ENCODE data around the gene MXD4. TPM values are rescaled to one million over a fixed set of nuclear protein-coding genes. Genes with fewer than 3 reads are reported as not detected.

The MXD4 gene, protein sequence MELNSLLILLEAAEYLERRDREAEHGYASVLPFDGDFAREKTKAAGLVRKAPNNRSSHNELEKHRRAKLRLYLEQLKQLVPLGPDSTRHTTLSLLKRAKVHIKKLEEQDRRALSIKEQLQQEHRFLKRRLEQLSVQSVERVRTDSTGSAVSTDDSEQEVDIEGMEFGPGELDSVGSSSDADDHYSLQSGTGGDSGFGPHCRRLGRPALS
- total RNA-seq, result 52.3 and 53.9 TPM in 2 replicates

GRCh38 chr4:2261853-2262144, at the start of gene MXD4:
TSS of gene MXD4 (minus strand) at chr4:2262109. CDS start at chr4:2261980, 129 bp downstream.

DNA sequence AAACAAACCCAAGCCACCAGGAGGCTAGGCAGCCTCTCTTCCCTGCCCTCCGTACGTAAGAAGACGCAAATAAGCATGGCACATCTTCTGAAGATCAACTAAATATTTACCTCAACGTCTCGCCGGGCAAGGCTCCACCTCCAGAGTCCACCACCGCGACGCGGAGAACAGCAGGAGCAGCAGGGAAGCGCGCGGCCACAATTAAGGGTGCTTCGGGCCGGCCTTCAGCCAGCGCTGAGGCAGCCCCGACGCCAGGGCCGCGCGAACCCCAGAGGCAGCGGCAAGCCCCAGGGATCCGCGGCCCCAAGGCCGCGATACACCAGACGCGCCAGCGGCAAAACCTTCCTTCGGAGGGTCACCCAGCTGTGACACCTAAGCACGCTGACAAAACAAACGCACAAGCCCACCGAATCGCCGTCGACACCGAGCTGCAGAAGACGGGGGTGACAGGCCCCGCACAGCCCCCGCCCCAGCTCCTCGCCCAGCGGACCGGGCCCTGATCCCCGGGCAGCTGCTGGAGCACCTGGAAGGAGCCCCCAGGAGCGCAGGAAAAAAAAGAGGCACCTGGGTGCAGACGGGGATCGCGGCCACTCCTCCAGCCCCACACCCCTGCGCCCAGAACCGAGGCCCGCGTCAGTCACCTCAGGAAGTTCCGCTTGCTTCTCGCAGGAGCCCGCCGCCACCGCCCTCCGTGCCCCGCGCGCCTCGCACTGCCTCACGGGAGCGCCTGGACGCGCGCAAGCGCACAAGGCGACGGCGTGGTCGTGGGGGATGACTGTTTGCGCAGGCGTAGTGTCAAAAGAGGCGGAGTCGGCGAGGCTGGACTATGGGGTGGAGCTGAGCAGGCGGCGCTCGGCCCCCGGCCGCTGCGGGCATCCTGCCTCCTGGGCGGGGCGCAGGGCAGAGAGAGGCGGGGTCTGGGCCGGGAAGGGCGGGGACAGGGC, 20.2 kb downstream of the MXD4 start, which contains the start of the genes HAUS3 and POLN:
HAUS3 (minus strand) TSS at position 712 of the 944 bp plus-strand sequence. CDS start 1,175 bp downstream, outside the sequence.
POLN (minus strand) TSS at position 712 of the 944 bp plus-strand sequence. CDS start 12,890 bp downstream, outside the sequence.

Small RNAs within 50 kb of the gene (small RNA-seq; reads per million reads assigned to genes)
- not detected for gene COX6B1P5

Other genes starting within 250 kb of the MXD4 start
- under 0.01 and 0.07 TPM in 2 replicates for gene NAT8L, start 202.8 kb downstream of the MXD4 start, total RNA-seq
- gene HAUS3, start 20.0 kb downstream of the MXD4 start, total RNA-seq, result 21.5 TPM in 2 replicates
- 3.2 and 5.6 TPM in 2 replicates for gene POLN, start 20.0 kb downstream of the MXD4 start, total RNA-seq
- gene ZFYVE28, start 156.5 kb upstream of the MXD4 start, total RNA-seq, result 7.2 and 11.5 TPM in 2 replicates
- gene CFAP99, start 156.8 kb upstream of the MXD4 start, total RNA-seq, result not detected in 2 replicates
- 103 and 122 TPM in 2 replicates for gene RNF4, start 207.0 kb upstream of the MXD4 start, total RNA-seq